Transverse colon (tissue), 4 donors: ENCODE data around the gene AGMO. TPM values are rescaled to one million over a fixed set of nuclear protein-coding genes. Genes with fewer than 3 reads are reported as not detected.

Experiments used
- DNase-seq: peaks from one replicate; pipeline ENCODE4 v3.0.0-alpha.2; 2019
- H3K27ac ChIP-seq, 4 donors: fragments of 200-600 bp; sonication (generic); 2 replicates each; pipeline ENCODE4 v1.5.1; 2016 to 2018; ENCODE audit warnings: inconsistent platforms in 4 of 4
- H3K27me3 ChIP-seq: fragments of 200-600 bp; sonication (generic); 2 replicates; pipeline ENCODE4 v1.5.1; 2017; ENCODE audit warnings: inconsistent platforms
- H3K36me3 ChIP-seq, 4 donors: fragments of 200-600 bp; sonication (generic); 2 replicates each; pipeline ENCODE4 v1.5.1; 2017 to 2019; ENCODE audit warnings: inconsistent platforms in 4 of 4
- H3K4me1 ChIP-seq, 4 donors: fragments of 200-600 bp; sonication (generic); 2 replicates each; pipeline ENCODE4 v1.5.1; 2017 to 2020; ENCODE audit warnings: inconsistent platforms in 4 of 4
- H3K4me3 ChIP-seq, 4 donors: fragments of 200-600 bp; sonication (generic); 1 replicate in 1 of 4; 2 replicates in 3 of 4; pipeline versions ENCODE4 v1.5.1 to v1.6.1; 2017 to 2019; ENCODE audit warnings: inconsistent platforms in 4 of 4
- H3K9me3 ChIP-seq, 2 donors: fragments of 200-600 bp; sonication (generic); 2 replicates each; pipeline ENCODE4 v1.5.1; 2017 to 2019; ENCODE audit warnings: inconsistent platforms in 2 of 2
- CTCF ChIP-seq, 5 experiments: fragments of 200-600 bp in 3 of 5; fragments of 450-650 bp in 2 of 5; sonication (generic) in 3 of 5; IDR thresholded peaks; 1 replicate in 2 of 5; 2 replicates in 3 of 5; pipeline ENCODE4 v1.5.1; 2016 to 2017; ENCODE audit warnings: antibody characterized with exemption in 5 of 5, inconsistent platforms in 3 of 5, mild to moderate bottlenecking in 2 of 5, moderate library complexity in 1 of 5
- EP300 ChIP-seq: sonication (generic); formaldehyde crosslinking; IDR thresholded peaks from one replicate; pipeline ENCODE4 v1.6.1; 2017; ENCODE audit warnings: antibody characterized with exemption, low read depth
- POLR2A ChIP-seq: fragments of 450-650 bp; IDR thresholded peaks from one replicate; pipeline ENCODE4 v1.6.1; 2016; ENCODE audit warnings: antibody characterized with exemption, mild to moderate bottlenecking, moderate library complexity
- POLR2AphosphoS5 ChIP-seq, 3 donors: sonication (generic); formaldehyde crosslinking; IDR thresholded peaks; one replicate each; pipeline ENCODE4 v1.6.1; 2016; ENCODE audit warnings: antibody characterized with exemption in 3 of 3
- WGBS, 2 donors: methylation state at CpG; one replicate each; pipeline ENCODE4 v1.1.5; 2018; ENCODE audit warnings: low coverage in 1 of 2; 5-methylcytosine and 5-hydroxymethylcytosine counted together
- in situ Hi-C, 4 donors: fragments of 200-750 bp; cut with MboI; loops; one replicate each; pipeline versions ENCODE4 v1.15.0 to v1.15.1; 2017; ENCODE audit warnings: low sequenced_read_pairs in 3 of 4, low pct_ligation_motif_present in 1 of 4, low pct_unique_long_range_greater_than_20kb in 1 of 4
- intact Hi-C: fragments of 100-400 bp; cut with DNase I; formaldehyde crosslinking; loops from one replicate; pipeline ENCODE4 v1.15.1; 2023; ENCODE audit warnings: low total_unique reads
- total RNA-seq, 4 donors: library from RNA; depleted of rRNA; stranded (reverse); fragments of >200 nt; gene quantifications; one replicate each; pipeline ENCODE4 v1.1.0, GENCODE V29; 2016

AGMO gene
- total RNA-seq, 4 donors from 2014 or later: 1.5 to 5.7 (median 2.7) TPM; not detected in 1

GRCh38 chr7:15470825-15471668 is 90.8 kb downstream of the AGMO start:
- no peak overlapping the region for H3K4me3 ChIP-seq
- H3K4me1 ChIP-seq: peaks cover 0 to 4% (median 0%) of the 10 kb centered on the region in 4 donors
- 85 to 91% methylated on average over 1 of the region's 1 CpG for WGBS, 2 donors
- no peak for DNase-seq
- H3K36me3 ChIP-seq: no peaks in the 10 kb centered on the region
- no peak for TF ChIP-seq POLR2A
- no peak for TF ChIP-seq EP300
- TF ChIP-seq CTCF (IDR thresholded peaks at IDR 0.05): no peak
- no peak for TF ChIP-seq POLR2AphosphoS5 (IDR thresholded peaks at IDR 0.05)
- H3K9me3 ChIP-seq: no peaks in the 10 kb centered on the region
- no peak overlapping the region for H3K27ac ChIP-seq
- no peaks in the 10 kb centered on the region for H3K27me3 ChIP-seq
- intact Hi-C loops (no loop called here), in situ Hi-C loops (no loop called here)

GRCh38 chr7:15464667-15465121 is 97.1 kb downstream of the AGMO start:
- Histone ChIP-seq H3K4me1 (peaks cover 0 to 4% (median 0%) of the 10 kb centered on the region in 4 donors), H3K36me3 (no peaks in the 10 kb centered on the region), H3K27ac (peak overlapping the region in 3 of 4 donors; percentile 10 to 35 (median 17)), H3K27me3 (no peaks in the 10 kb centered on the region), H3K4me3 (no peak overlapping the region), H3K9me3 (no peaks in the 10 kb centered on the region)
- intact Hi-C loops (no loop called here), in situ Hi-C loops (no loop called here)
- no peak for TF ChIP-seq CTCF (IDR thresholded peaks at IDR 0.05)
- no peak for TF ChIP-seq POLR2A
- no peak for TF ChIP-seq EP300
- TF ChIP-seq POLR2AphosphoS5 (IDR thresholded peaks at IDR 0.05): no peak
- no peak for DNase-seq
- WGBS, 2 donors: 73 to 77% methylated on average over 3 of the region's 3 CpGs

DNA sequence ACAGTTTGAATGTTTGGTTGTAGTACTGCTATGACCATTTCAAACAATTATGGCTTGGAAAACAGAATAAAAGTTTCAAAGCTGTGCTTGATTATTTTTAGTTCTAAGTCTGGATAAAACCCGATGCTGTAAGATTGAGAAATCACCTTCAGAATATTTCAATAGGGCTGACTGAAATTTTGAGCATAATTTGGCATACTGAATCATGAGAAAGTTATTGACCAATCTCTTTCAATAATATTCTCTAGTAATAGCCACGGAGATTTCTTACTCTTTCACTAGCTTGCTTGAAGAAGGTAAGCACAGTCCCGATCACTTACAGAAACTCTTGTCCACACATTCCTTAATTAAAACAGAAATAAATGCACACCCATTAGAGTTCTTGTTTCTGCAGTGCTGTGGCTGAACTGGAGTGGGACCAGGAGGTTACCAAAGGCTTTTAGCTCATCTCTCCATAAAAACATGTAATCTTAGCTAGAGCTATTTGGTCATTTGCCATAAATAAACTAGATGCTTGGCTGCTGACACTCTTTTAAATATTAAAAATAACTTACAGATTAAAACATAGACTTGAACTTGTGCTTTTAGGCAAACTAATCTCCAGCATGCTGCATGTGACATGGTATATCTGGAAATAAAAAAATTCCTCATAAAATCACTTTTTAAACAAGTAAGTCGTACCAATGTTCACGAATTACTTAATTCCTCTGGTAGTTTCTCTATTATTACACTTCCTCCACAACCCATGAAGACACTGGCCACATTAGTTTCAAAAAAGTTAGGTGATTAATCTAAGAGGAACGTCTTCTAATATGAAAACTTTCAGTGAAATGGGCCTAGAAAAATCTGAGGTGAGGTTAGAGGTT is 97.8 kb downstream of the AGMO start:
- intact Hi-C loops (no loop called here), in situ Hi-C loops (no loop called here)
- peak overlapping the region in 3 of 4 donors; percentile 10 to 35 (median 17) for H3K27ac ChIP-seq

More for the DNA sequence above, 97.8 kb downstream of the AGMO start:
- TF ChIP-seq CTCF (IDR thresholded peaks at IDR 0.05) (no peak), POLR2A (no peak), POLR2AphosphoS5 (IDR thresholded peaks at IDR 0.05) (no peak), EP300 (no peak)
- DNase-seq: no peak
- Histone ChIP-seq H3K9me3 (no peaks in the 10 kb centered on the region), H3K4me1 (peaks cover 0 to 4% (median 0%) of the 10 kb centered on the region in 4 donors), H3K36me3 (no peaks in the 10 kb centered on the region), H3K27me3 (no peaks in the 10 kb centered on the region), H3K4me3 (no peak overlapping the region)
- 61 to 74% methylated on average over 6 of the region's 6 CpGs for WGBS, 2 donors
